Mucosa of rectum (tissue), 2 donors: Measurements from ENCODE around the gene LRP2BP.

Experiments
- H3K27ac ChIP-seq, 2 donors: one replicate each; pipeline ENCODE4 v1.7.0; 2013; ENCODE audit warnings: inconsistent platforms in 2 of 2, low read depth in 2 of 2, low read length in 2 of 2
- H3K27me3 ChIP-seq, 2 donors: one replicate each; pipeline ENCODE4 v1.7.0; 2013; ENCODE audit warnings: low read length in 2 of 2; ENCODE audit not compliant: control insufficient read depth in 2 of 2, insufficient read depth in 2 of 2
- H3K36me3 ChIP-seq, 2 donors: one replicate each; pipeline ENCODE4 v1.7.0; 2013; ENCODE audit warnings: low read length in 2 of 2; ENCODE audit not compliant: control insufficient read depth in 2 of 2, insufficient read depth in 2 of 2
- H3K4me1 ChIP-seq, 2 donors: one replicate each; pipeline ENCODE4 v1.7.0; 2013; ENCODE audit warnings: low read length in 2 of 2, mild to moderate bottlenecking in 1 of 2; ENCODE audit not compliant: control insufficient read depth in 2 of 2, insufficient read depth in 2 of 2
- H3K4me3 ChIP-seq, 2 donors: one replicate each; pipeline ENCODE4 v1.7.0; 2013; ENCODE audit warnings: low read length in 2 of 2
- H3K9ac ChIP-seq, 2 donors: one replicate each; pipeline ENCODE4 v1.7.0; 2013; ENCODE audit warnings: low read length in 2 of 2, low read depth in 1 of 2, mild to moderate bottlenecking in 1 of 2
- H3K9me3 ChIP-seq, 2 donors: one replicate each; pipeline ENCODE4 v1.7.0; 2013; ENCODE audit warnings: low read length in 2 of 2; ENCODE audit not compliant: control insufficient read depth in 2 of 2
- donor health status: healthy.
- donor health status: Normal muscosa, but diverticular disease.

Gene LRP2BP

GRCh38 chr4:185352202-185352601 lies 43.5 kb downstream of the LRP2BP start:
- no peak overlapping the region for H3K27ac ChIP-seq
- no peaks in the 10 kb centered on the region for H3K9me3 ChIP-seq
- no peaks in the 10 kb centered on the region for H3K27me3 ChIP-seq
- no peak overlapping the region for H3K9ac ChIP-seq
- H3K36me3 ChIP-seq, result peaks cover 3 to 6% of the 10 kb centered on the region in 2 donors
- H3K4me3 ChIP-seq, result no peak overlapping the region
- H3K4me1 ChIP-seq, result no peaks in the 10 kb centered on the region

- H3K4me1 ChIP-seq, result no peaks in the 10 kb centered on the region
- no peak overlapping the region for H3K4me3 ChIP-seq
- peaks cover 7 to 11% of the 10 kb centered on the region in 2 donors for H3K36me3 ChIP-seq
- H3K9ac ChIP-seq, result no peak overlapping the region
- no peaks in the 10 kb centered on the region for H3K27me3 ChIP-seq
- no peak overlapping the region for H3K27ac ChIP-seq
- H3K9me3 ChIP-seq, result no peaks in the 10 kb centered on the region
Observed at GRCh38 chr4:185351691-185352090, 44.0 kb downstream of the LRP2BP start.

- no peaks in the 10 kb centered on the region for H3K27me3 ChIP-seq
- no peak overlapping the region for H3K27ac ChIP-seq
Observed at GRCh38 chr4:185346975-185347601, 48.6 kb downstream of the LRP2BP start.

GRCh38 chr4:185344743-185345538 lies 50.8 kb downstream of the LRP2BP start:
- Histone ChIP-seq H3K4me1 (peaks cover 0 to 2% of the 10 kb centered on the region in 2 donors), H3K9ac (no peak overlapping the region), H3K36me3 (peaks cover 11 to 15% of the 10 kb centered on the region in 2 donors), H3K27ac (no peak overlapping the region), H3K4me3 (no peak overlapping the region), H3K27me3 (no peaks in the 10 kb centered on the region), H3K9me3 (no peaks in the 10 kb centered on the region)

More at GRCh38 chr4:185346975-185347601, 48.6 kb downstream of the LRP2BP start:
- Histone ChIP-seq H3K4me3 (no peak overlapping the region), H3K9me3 (no peaks in the 10 kb centered on the region), H3K9ac (no peak overlapping the region), H3K4me1 (peaks cover 0 to 2% of the 10 kb centered on the region in 2 donors), H3K36me3 (peaks cover 10 to 11% of the 10 kb centered on the region in 2 donors)

GRCh38 chr4:185343726-185344581 lies 51.8 kb downstream of the LRP2BP start:
- H3K9me3 ChIP-seq, result no peaks in the 10 kb centered on the region
- peaks cover 11 to 15% of the 10 kb centered on the region in 2 donors for H3K36me3 ChIP-seq
- H3K4me3 ChIP-seq, result no peak overlapping the region
- no peak overlapping the region for H3K9ac ChIP-seq
- no peaks in the 10 kb centered on the region for H3K27me3 ChIP-seq
- H3K27ac ChIP-seq, result no peak overlapping the region
- H3K4me1 ChIP-seq, result peaks cover 0 to 2% of the 10 kb centered on the region in 2 donors

GRCh38 chr4:185341841-185342240 lies 53.9 kb downstream of the LRP2BP start:
- Histone ChIP-seq H3K36me3 (peaks cover 8 to 11% of the 10 kb centered on the region in 2 donors), H3K27me3 (no peaks in the 10 kb centered on the region), H3K9ac (no peak overlapping the region), H3K9me3 (no peaks in the 10 kb centered on the region), H3K4me1 (peaks cover 0 to 2% of the 10 kb centered on the region in 2 donors), H3K27ac (peak overlapping the region in 1 of 2 donors; percentile 35), H3K4me3 (no peak overlapping the region)

- Histone ChIP-seq H3K27me3 (no peaks in the 10 kb centered on the region), H3K9ac (no peak overlapping the region), H3K4me1 (peaks cover 0 to 2% of the 10 kb centered on the region in 2 donors), H3K36me3 (peaks cover 6 to 9% of the 10 kb centered on the region in 2 donors), H3K4me3 (no peak overlapping the region), H3K27ac (no peak overlapping the region), H3K9me3 (no peaks in the 10 kb centered on the region)
Observed at GRCh38 chr4:185341377-185341776, 54.3 kb downstream of the LRP2BP start.

GRCh38 chr4:185339941-185340340 lies 55.8 kb downstream of the LRP2BP start:
- H3K27me3 ChIP-seq, result no peaks in the 10 kb centered on the region
- H3K9me3 ChIP-seq, result no peaks in the 10 kb centered on the region
- H3K4me3 ChIP-seq, result no peak overlapping the region
- no peaks in the 10 kb centered on the region for H3K4me1 ChIP-seq
- H3K36me3 ChIP-seq, result peaks cover 6 to 9% of the 10 kb centered on the region in 2 donors
- no peak overlapping the region for H3K27ac ChIP-seq
- H3K9ac ChIP-seq, result no peak overlapping the region

GRCh38 chr4:185335579-185335978 lies 60.1 kb downstream of the LRP2BP start:
- Histone ChIP-seq H3K9me3 (no peaks in the 10 kb centered on the region), H3K4me1 (no peaks in the 10 kb centered on the region), H3K27ac (no peak overlapping the region), H3K4me3 (no peak overlapping the region), H3K36me3 (no peaks in the 10 kb centered on the region), H3K27me3 (no peaks in the 10 kb centered on the region), H3K9ac (no peak overlapping the region)

GRCh38 chr4:185334326-185334725 lies 61.4 kb downstream of the LRP2BP start:
- Histone ChIP-seq H3K9ac (no peak overlapping the region), H3K27me3 (no peaks in the 10 kb centered on the region), H3K9me3 (no peaks in the 10 kb centered on the region), H3K36me3 (no peaks in the 10 kb centered on the region), H3K4me1 (no peaks in the 10 kb centered on the region), H3K4me3 (no peak overlapping the region), H3K27ac (no peak overlapping the region)
